Lung microvascular endothelial cell (primary cell): Measurements from ENCODE around the gene GARIN5A. TPM values are rescaled to one million over a fixed set of nuclear protein-coding genes. Genes with fewer than 3 reads are reported as not detected.

Experiments used
- DNase-seq, 2 donors: peaks; one replicate each; pipeline versions ENCODE4 v3.0.0 to v3.0.0-alpha.2; 2010; ENCODE audit warnings: low read depth in 2 of 2
- total RNA-seq: library from RNA; depleted of rRNA; stranded (reverse); fragments of >200 nt; gene quantifications from 2 replicates; pipeline ENCODE4 v1.2.1, GENCODE V29; 2014

Gene GARIN5A
- total RNA-seq, 1 donor from 2014 or later = 0.20 TPM

GRCh38 chr19:50508843-50509190 lies 32.2 kb upstream of the GARIN5A start:
- DNase-seq = no peak

DNA sequence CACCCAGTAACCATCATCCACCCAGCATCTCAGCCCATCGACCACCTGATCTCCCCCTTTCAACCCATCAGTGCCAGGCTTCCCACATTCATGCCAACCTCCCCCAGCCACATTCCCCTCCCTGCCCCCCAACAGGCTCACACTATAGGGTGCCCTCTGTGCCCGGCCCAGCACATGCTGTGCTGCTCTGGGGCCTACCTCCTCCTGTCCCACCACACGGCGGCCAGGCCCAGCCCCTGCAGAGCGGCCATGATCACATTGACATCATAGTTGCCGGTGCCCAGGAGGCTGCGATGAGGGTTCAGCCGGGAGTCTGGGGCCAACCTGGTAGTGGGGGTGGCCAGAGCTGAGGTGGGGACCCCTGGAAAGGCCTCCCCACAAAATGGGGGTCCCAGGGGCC lies 30.7 kb upstream of the GARIN5A start:
- DNase-seq = no peak

GRCh38 chr19:50506700-50507099 lies 30.1 kb upstream of the GARIN5A start:
- DNase-seq = no peak

DNA sequence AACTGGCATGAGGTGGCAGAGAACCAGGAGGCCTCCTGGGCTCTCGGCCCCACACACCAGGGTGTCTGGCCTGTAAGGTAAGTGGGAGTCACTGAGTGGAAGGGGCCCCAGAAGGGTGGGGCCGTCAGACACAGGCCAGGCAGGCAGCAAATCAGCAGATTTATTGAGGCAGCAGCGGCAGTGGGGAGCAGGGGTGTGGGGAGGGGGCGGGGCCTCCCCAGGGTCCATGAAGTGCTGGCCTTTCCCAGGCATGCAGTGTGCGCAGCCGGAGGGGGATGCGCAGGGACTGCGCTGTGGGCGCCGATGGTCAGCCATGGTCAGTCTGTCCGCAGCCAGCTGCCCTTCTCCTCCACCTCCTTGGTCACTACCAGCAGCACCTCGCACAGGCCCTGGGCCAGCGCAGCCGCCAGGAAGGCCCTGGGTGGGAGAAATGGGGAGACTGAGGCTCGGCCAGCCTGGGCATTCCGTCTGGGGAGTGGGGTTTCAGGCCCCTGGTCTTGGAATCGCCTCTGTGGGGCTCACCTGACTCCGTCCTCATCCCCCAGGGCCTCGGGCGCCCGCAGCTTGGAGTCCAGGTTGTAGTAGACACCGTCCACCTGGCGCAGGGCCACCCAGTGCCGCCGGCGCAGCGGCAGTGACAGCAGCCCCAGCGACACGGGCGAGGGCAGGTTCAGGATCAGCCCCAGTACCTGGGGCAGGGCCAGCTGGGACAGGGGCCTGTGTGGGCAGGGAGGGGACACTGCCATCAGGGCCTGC lies 29.4 kb upstream of the GARIN5A start:
- no peak for DNase-seq

DNA sequence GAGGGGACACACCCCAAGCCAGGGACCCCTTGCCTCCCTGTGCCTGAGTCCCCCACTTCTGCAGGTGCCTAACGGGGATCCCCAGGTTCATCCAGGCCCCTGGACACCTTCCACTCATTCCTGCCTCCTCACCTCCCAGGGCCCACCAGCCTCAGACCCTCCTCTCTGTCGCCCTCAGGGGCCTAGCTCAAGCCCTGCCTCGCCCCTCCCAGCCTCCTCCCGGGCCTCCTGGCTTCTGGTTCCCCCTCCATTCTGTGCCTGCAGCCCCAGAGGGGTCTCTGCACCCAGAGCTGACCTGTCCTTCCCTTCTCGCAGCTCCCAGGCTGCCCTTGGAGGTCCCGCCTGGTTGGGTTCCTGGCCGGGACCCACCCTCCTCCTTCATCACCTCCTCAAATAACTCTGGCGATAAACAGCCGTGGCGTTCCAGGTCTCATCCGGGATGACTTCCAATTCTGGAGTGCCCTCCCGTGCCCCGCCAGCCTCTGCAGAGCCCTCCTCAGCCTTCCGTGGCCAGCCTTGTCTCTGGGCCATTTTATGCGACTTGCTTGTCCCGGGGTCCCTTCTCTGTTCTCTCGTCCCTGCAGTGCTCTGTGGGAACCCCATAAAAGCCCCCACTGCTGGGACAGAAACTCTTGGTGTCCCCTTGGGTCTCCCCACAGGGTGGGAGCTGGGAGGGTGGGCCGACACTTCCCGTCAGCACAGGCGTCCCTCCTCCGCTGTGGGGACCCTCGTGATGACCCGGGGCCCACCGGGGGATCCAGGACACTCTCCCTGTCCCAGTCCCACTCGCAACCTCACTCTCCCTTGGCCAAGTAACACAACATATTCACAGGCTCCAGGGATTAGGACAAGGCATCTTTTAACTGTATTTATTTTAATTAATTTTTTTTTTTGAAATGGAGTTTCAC lies 25.2 kb upstream of the GARIN5A start:
- DNase-seq = no peak

DNA sequence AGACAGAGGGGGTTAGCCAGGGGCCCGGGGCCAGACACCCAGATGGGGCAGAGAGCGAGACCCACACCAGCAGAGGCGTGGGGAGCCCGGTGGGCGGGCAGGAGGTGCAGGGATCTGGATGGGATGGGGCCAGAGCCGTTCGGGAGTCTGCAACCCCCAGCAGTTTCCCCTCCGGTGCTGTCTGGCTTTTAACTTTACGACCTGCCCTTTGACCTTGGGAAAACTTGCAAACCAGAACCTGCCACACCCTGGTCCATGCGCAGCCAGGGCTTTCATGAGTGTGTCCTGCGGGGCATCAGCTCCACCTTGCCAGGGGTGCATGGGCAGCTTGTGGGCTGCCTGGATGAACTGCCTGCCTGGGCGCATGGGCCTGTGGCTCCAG lies 24.5 kb upstream of the GARIN5A start:
- DNase-seq = no peak

DNA sequence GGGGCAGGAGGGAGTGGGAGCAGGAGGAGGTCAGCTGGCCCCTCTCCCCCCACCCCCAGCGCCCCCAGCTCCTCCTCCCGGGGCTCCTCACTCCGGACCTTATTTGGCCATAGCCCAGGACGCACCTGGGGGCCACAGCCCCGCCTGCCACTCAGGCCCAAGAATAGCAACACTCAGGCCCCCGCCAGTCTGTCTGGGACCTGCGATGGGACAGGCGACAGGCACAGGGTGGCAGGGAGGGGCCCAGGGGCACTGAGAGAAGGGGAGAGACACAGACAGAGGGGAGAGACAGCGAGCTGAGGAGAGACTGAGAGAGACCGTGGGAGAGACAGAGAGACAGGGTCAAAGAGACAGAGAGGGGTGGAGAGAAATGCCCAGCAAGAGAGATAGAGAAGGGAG lies 24.1 kb upstream of the GARIN5A start:
- no peak for DNase-seq

- DNase-seq = no peak
These were observed 23.6 kb upstream of the GARIN5A start for GRCh38 chr19:50500060-50500752.

- DNase-seq = no peak
These were observed 21.8 kb upstream of the GARIN5A start for GRCh38 chr19:50498219-50499056.

GRCh38 chr19:50497022-50497405 lies 20.4 kb upstream of the GARIN5A start:
- no peak for DNase-seq

DNA sequence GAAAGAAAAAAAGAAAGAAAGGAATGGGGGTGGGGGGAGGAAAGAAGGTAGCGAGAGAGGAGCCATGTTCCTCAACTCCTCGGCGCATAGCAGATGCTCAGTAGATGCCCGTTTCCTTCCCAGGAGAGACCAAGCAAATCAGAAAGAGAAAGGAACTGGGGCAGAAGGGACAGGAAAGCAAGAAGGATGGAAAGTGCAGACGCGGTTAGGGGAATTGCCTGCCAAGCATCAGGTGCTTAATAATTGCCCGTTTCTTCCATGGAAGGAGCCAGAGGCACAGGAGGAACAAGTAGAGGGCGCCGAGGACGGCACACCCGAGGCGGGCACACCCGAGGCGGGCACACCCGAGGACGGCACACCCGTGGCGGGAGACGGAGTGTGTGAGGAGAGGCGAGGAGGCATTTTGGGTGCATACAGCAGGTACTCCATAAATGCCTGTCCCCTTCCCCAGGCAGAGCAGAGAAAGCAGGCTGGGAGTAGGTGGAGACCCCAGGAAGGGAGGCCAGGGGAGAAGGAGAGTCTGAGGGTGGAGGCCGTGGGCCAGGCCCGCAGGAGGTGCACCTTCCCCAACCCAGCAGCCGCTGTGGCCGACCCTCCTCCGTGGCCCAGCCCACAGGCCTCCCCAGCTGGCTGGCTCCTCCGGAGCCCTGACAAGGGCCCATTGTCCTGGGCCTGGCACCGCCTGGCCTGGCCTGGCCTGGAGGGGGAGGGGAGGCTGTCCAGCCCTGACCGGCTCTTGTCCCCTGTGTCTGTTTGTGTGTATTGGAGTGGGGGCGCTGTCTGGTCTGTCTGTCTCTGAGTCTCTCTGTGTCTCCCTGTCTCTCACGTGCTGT lies 19.8 kb upstream of the GARIN5A start:
- no peak for DNase-seq

- DNase-seq = no peak
These were observed 18.4 kb upstream of the GARIN5A start for GRCh38 chr19:50495020-50495531.

GRCh38 chr19:50494186-50495019 lies 17.8 kb upstream of the GARIN5A start:
- DNase-seq = no peak

DNA sequence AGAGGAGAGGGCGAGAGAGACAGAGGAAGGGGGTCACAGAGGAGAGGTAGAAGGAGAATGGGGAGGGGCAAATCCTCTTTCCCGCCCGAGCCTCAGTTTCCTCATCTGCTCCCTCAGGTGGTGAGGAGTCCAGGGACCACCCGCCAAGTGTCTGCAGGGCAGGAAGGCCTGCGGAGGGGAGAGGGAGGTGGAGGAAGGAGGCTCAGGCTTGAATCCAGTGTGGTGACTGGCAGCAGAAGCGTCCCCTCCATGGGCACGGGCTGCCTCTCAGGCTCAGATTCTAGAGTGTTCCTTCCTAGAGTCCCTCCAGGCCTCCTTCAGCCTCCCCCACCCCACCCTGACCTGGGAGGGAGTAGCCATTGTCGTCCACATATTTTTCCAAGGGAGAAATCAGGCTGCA lies 16.5 kb upstream of the GARIN5A start:
- no peak for DNase-seq

- no peak for DNase-seq
These were observed 15.8 kb upstream of the GARIN5A start for GRCh38 chr19:50492303-50493052.

DNA sequence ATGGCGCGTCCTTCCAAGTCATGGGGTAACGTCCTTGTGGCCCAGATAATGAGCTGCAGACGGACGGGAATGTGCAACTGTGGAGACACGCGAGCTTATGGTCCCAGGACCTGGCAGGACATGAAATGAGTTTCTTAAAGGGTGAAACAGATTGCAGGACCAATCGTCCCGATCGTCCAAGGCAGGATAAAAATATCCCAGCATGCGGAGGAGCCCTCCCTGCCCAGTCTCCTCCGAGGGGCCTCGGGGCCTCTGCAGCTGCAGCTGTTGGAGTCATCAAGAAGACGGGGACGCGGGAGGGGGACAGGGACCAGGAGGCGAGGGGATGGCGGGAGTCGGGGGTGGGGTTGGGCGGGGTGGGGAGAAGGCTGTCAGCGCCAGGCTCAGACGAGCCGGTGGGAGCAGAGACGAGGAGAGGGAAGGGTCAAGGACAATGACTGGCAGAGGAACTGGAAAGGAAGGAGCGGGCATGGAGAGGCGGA lies 14.4 kb upstream of the GARIN5A start:
- DNase-seq = no peak

DNA sequence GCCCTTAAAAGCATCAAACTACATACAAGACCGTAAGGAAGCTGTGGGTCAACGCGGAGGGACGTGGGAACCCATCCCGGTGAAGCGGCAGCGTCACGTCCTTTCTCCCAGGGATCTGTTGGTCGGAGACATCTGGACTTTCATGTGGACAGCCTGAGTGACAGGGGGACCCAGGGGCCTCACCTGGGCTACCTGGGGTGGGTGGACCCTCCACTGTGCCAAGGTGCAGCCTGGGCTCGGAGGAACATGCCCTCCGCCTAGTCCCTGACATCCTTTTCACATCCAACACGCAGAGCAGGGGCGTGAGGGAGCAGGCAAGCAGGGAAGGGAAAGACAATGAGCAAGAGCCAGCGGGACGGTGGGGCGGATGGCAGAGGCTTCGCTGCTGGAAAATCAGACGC lies 13.8 kb upstream of the GARIN5A start:
- no peak for DNase-seq

GRCh38 chr19:50489461-50490011 lies 12.9 kb upstream of the GARIN5A start:
- no peak for DNase-seq
